DND-41 (cell line): Measurements from ENCODE around the gene KIFC3.

Experiments
- CTCF ChIP-seq: IDR thresholded peaks from 2 replicates; pipeline ENCODE4 v1.5.1; 2012; ENCODE audit warnings: borderline replicate concordance, low read length, moderate library complexity, mild to moderate bottlenecking; ENCODE audit not compliant: poor library complexity, severe bottlenecking; ENCODE audit errors: extremely low read depth
- EZH2 ChIP-seq: IDR thresholded peaks from 3 replicates; pipeline ENCODE4 v1.6.1; 2012; ENCODE audit warnings: borderline replicate concordance, low read depth, mild to moderate bottlenecking, moderate library complexity, low read length, inconsistent platforms; ENCODE audit not compliant: severe bottlenecking

GRCh38 chr16:57838161-57838560 is 35.9 kb upstream of the KIFC3 start:
- no peak for TF ChIP-seq CTCF
- TF ChIP-seq EZH2 = no peak
